Stimulated activated CD4-positive, alpha-beta T cell treated with anti-CD3 and anti-CD28 coated beads, Interleukin-4, amount 100 ng/mL, for 4 hours (primary cell): ENCODE measurements around the gene GRHPR.
"Not testable (repeated sequence)": the region's sequence is repeated elsewhere in the genome, so short reads cannot be mapped to it uniquely, and the experiment has no call there.

Experiments used
- DNase-seq, 2 experiments: peaks; one replicate each; pipeline ENCODE4 v3.0.0-alpha.2; 2020

GRHPR gene

DNA sequence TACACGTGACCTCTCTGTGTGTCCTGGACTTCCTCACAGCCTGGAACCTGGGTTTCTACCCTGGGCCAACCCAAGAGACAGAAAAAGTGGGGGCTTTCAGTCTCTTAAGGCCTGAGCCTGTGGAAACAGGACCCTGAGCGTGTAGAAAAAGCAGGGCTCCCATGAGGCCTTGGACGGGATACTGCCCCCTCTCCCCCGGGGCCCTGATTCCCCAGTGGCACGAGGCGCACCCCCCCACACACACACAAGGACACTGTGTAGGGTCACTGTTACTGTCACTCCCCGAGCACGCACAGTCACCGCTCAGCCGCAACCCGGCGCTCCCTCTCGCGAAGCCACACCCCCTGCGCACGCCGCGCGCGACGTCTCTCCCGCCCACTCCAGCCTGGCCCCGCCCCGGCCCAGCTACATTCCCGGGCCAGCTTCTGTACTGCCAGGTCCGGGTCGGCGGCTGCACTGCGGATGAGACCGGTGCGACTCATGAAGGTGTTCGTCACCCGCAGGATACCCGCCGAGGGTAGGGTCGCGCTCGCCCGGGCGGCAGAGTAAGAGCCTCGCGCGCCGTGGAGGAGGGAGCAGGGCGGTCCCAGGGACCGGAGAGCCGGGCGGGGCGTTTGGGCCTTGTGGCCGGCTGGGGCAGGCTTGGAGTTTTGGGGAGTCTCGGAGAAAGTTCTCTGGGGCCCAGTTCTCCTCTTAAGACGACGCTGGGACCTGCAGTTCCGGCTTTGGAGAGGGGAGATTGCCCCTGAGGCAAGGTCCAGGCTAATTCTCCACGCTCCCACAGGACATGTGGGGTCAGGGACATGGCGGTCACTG is at the start of gene GRHPR:
TSS of gene GRHPR (plus strand) at position 408 of the 816 bp plus-strand sequence. CDS start at position 463, 55 bp downstream.
- DNase-seq = peak; percentile 88 to 91

DNA sequence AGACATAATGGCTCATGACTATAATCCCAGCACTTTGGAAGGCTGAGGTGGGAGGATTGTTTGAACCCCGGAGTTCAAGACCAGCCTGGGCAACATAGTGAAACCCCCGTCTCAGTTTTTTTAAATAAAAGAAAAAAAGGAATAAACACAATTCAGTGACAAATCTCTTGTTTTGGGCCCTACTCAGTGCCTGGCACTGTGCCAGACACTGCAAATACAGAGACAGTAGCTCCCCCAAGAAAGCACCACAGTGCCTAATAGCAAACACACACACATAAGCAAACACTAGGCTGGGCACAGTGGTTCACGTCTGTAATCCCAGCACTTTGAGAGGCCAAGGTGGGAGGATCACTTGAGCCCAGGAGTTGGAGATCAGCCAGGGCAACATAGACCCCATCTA is 49.7 kb upstream of the GRHPR start:
- no peak for DNase-seq

DNA sequence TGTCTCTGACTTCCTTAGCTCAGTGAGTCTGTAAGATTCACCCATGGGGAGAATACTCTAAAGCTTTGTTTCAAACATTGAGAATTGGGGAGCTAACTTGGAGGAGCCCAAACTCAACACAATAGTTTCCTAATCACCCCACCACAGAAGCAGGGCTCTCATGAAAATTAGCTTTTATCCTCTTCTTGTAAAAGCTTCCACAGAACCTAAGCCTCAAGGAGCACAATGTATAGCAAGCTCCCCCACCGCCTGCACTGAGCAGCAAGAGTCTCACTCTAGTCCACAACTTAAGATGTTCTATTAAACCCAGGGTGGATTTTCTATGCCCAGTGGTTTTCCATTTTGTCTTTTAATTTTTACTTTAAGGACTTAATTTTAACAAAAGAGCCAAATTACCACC is 48.9 kb upstream of the GRHPR start:
- DNase-seq = no peak

DNA sequence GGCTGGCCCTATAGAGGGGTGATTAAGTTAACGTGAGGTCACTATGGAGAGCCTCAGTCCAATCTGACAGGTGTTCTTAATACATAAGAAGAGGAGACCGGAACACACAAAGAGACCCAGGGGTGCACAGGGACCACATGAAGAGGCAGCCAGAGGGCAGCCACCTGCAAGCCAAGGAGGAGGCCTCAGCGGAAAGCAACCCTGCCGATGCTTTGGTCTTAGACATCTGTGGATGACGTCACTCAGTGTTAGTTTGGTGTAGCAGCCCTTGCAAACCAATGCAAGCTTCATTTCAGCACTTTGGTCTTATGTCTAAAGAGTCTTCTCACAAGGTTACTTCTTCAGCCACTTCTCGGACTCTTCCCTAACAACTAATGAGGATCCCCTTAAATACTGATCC is 47.6 kb upstream of the GRHPR start:
- DNase-seq = no peak

DNA sequence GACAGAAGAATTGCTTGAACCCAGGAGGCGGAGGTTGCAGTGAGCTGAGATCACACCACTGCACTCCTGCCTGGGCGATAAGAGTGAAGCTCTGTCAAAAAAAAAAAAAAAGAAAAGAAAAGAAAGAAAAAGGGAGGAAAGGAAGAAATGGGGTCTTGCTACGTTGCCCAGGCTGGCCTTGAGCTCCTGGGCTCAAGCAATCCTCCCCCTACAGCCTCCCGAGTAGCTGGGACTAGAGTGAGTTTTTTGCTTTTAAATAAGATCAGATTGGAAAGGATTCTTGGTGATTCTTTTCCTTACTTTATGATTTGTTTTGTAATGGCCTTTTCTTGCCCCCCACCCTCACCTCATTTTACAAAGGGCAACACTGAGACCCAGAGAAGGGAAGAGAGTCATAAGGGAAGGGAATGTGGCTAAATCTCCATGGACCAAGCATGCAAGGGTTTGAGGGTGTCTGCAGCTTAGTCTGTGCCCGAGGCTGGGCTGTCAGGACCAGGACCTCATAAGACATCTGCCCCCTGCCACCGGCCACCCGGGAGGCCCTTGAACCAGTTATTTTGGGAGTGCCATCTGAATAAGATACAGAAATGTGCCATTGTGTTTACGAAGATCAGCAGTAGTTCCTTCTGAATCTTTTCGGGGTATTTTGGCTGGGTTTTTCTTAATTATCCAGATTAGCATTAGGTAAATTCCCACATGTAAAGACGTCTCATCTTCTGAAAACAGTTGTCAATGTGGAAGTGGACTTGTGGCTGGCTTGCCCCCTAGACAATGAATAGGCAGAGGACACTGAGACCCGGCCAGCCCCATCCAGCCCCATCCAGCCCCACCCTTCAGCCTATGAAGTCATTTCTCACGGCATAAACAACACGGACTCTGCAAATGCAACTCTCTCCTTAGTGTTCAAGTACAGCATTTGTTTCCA is 44.5 kb upstream of the GRHPR start:
- DNase-seq = no peak

DNA sequence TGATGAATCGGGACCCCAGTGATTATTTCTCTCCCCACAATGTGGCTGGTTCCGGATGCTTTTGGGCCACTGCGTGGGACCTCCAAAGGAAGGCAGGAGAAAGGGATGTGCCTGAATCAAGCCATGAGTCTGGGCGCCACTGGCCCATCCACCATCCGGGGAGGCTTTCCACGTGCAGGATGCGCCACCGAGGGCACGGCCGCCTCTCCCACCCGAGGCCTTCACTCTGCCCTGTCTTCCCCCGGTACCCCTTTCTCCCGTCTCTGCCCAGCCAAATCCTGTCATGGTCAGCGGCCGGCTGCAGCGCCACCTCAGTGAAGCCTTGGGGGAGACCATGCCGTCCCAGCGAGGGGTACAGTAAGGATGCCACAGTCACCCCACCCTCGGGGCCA is 43.9 kb upstream of the GRHPR start:
- no peak for DNase-seq

DNA sequence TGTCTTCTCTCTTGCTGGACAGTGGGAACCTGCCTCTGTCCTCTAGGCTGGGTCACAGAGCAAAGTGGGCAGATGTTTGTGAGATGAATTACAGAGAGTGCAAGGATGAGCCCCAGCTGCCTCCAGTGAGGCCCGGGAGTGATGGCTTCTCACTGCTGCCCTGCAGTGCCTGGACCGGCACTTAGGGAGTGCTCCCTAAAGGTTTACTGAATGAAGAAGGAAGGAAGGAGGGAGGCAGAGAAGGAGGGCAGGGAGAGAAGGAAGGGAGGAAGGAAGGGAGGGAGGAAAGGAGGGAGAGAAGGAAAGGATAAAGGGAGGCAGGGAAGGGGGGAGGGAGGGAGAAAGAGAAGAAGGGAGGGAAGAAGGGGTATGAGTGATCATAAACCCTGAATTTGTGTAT is 42.7 kb upstream of the GRHPR start:
- no peak for DNase-seq

DNA sequence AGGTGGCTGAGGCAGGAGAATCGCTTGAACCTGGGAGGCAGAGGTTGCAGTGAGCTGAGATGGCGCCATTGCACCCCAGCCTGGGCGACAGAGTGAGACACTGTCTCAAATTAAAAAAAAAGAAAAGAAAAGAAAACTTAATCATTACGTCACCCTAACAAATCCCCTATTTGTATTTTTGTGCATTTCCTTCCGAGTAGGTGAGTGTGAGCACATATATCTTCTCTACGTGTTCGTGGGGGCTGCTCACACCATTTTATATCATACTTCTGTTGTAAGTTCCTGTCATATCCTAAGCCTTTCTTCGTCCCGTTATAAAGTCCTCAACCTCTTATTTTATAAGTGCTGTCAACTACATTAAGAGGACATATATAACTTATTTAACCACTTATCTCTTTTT is 41.9 kb upstream of the GRHPR start:
- DNase-seq = no peak

DNA sequence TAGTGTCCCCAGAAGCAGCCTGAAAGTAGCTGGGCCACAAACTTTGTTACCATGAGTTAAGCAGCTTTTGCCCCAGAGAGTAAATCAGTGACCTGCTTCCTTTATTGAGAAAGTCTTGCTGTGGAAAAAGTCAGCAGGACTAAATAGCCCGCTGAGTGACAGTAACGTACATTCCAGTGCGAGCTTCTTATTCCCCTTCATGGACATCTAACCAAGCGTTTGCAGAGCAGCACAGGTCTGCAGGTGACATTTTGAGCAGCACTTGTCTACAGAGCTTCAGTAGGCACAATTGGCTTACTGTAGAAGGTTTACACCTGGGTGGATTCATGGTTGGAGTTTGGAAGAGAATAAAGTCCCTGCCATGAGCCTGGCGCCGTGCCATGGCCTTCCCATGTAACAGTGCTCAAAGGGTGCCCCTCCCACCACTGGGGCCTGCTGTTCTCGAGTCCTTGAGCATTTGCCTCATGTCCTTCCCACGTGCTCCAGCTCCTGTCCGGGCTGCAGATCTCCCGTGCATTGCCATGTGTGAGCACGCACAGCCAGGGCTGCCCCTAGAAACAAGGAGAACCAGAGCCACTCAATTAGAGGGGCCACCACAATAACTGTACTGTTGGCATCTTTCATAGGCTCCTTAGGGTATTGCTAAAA is 41.3 kb upstream of the GRHPR start:
- DNase-seq = no peak

DNA sequence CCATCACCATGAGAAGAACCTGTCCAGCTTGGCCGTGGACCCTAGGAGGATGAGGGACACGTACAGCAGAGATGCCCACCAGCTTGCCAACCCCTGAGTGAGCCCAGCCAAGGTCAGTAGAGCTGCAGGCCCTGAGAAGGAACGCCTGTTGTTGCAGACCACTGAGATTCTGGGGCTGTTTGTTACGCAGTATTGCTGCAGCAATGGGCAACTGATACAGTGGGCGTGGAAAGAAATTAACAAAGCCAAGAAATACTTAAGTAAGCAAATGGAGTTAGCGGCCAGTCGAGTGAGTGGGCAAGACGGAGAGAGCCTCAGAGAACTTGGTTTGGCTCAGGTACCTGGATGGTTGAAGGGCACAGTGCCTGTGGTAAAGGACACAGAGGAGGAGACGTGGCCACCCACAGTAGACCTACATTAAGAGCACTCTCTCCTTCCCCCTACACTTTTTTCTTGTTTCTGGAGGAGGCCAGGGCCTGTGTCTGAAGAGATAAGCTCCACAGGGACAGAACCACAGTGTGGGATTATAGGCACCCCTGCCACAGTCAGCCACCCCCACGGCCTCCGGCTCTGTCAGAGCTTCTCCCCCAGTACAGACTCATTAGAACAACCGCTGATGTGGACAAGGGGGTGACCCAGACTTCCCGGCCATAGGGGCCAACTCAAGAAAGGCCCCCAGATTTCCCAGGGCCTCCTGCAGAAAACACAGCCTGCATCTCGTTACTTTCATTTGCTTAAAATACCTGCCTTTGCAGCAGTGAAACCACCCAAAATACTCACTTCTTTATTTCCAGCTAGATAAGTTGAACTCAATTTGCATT is 40.1 kb upstream of the GRHPR start:
- no peak for DNase-seq

DNA sequence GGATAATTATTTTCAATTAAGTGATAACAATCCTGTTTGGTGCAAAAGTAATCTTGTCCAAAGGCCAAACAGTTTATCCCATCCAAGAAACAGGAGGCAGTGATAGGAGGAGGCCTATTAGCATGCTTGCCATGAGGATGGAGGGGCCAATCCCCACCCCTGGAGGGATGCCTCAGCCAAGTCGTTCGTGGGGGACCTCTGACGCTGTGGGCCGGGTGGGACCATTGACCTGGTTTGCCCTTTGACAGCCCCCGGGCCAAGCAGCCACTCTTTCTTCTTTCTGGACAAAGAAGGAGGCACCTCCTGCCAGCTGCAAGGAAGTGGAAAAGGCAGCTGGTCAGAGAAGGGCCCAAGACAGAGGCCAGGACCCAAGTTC is 39.5 kb upstream of the GRHPR start:
- DNase-seq = no peak

DNA sequence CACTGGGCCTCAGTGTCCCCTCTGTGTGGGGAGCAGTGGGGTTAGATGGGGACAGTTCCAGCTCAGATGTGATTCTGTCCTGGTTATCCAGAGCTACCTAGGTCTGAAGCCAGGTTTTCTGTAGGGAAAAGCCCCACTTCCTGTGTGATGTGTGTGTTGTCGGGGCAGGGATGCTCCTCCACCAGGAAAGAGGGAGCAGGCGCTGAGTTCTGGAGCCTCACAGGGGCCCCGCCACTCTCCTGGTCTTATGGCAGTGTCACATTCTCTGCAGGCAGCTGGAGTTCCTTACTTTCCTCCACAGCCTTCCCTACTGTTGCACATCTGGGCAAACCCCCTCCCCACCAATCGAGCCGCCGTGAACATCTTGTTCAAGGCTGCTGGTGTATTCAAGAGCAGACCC is 39.1 kb upstream of the GRHPR start:
- DNase-seq = no peak

DNA sequence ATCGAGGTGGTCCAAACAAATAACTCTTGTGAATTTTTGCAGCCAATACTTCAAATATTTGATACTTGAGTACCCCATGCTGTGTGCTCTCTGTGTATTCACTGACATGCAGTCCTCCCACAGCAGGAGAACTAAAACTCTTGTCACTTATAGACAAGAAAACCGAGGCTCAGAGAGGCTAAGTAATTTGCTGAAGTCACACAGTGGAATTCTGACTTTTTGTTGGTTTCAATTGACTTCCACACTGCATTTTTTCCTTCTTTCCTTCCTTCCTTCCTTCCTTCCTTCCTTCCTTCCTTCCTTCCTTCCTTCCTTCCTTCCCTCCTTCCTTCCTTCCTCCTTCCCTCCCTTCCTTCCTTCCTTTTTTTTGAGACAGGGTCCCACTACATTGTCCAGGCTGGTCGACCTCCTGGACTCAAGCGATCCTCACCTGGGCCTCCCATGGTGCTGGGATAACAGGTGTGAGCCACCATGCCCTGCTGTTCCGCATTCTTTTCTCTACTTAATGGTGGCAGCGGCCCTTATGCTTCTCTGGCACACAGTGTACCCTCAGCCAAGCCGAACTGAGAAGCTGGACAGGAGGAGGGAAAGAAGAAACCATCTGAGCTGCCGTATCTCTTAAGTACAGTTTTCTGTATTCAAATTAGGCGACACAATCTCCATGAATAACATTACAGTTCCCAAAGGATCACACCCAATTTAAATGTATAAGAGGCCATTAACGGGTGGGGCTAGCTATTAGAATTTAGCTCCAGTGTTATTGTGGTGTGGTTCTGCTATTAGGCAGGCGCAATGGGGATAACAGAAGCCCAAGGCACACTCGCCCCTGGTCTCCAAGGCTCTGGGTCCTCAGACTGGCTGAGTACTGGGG is 38.4 kb upstream of the GRHPR start:
- no peak for DNase-seq

DNA sequence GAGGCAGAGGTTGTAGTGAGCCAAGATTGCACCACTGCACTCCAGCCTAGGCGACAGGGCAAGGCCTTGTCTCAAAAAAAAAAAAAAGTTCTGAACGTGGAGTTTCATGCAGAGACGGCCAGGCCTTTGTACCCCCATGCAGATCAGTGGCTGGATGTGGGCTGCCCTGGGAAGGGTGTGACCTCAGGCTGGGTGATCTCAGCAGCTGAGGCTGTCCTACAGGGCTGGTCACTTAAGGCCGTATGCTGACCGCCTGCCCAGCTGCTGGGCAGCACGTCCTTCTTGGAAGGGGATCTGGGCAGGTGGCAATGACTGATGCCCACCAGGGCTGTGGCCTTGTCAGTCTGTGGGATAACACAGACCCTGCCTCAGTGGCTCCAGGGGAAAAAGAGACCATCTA is 37.2 kb upstream of the GRHPR start:
- DNase-seq = no peak

DNA sequence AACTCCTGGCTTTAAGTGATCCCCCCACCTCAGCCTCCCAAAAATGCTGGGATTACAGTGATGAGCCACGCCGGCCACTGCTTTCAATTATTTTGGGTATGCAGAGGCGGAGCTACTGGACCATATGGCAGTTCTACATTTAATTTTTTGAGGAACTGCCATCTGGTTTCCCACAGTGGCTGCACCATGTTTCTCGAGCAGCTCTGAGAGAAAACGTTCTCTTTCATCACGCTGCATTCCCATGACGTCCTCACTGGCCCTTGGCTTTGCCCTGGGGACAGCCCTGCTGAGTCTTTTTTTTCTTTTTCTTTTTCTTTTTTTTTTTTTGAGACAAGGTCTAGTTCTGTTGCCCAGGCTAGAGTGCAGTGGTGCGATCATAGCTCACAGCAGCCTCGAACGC is 35.5 kb upstream of the GRHPR start:
- DNase-seq = no peak

DNA sequence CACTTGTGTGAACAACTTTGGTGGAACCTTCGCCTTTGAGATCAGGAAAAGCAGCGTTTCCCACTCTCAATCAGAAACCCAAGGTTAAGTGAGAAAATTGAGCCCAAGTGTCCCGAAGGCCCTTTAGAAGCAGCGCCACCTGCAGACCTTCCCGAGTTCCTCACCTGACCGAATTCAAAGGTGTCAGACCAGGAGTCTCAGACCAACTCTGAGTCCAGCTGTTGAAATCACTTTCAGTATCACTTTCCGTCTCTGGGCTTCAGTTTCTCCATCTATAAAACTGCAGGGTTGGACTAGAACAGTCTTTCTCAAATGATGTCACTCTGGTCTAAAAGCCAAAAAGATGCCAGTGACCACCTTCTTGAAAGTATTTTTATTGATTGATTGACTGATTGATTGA is 31.7 kb upstream of the GRHPR start:
- no peak for DNase-seq

DNA sequence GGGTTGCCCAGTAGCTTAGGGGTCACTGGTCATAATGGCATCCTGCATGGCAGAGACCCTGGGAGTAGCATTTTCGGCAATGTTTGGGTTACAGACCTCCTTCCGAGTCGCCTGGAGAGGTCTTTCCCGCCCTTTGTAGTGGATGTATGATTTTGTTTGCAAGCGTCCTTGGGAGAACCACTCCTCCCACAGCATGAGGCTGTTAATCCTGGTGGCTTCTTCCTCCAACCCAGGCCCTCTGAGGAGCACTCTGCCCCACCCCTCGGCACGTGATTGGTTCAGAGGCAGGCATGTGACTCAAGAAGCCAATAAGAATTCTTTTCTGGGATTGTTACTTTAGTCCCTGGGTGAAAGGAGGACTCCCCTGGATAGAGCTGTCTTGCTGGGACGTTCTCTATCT is 30.2 kb upstream of the GRHPR start:
- DNase-seq = no peak

DNA sequence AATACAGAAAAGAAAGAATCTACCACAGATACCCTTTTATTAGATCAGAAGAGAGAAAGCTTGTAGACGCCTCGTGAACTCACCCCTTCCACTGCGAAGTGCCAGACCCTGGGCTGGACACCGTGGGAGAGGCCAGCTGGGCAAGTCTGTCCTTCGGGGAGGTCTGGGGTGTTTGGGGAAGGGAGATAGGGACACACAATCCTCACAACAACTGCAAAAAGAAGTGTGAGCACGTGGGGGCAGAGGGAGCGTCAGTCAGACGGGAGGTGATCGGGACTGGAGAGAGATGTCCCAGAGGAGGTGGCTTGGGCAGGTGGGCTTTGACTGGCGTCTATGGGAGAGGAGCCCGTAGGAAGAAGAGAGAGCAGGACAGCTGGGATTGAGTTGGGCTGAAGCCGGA is 27.3 kb upstream of the GRHPR start:
- DNase-seq = no peak

DNA sequence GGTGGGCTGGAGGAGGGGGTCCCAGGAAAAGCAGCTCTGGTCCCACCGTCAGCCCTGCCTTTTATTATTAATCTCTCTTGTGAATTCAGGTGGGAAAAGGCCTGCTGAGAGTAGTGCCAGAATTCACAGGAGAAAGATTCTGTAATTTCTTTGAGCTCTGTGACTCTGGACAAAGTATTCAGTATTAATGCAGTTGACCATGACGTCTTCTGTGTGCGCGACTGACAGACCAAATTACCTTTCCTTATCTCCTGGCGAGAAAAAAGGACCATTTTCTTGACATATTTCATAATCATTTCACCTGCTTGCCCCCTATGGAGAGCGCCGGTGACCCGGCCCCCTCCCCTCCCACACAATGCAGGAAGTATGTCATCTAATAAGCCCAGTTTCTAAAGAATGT is 26.8 kb upstream of the GRHPR start:
- DNase-seq = no peak

DNA sequence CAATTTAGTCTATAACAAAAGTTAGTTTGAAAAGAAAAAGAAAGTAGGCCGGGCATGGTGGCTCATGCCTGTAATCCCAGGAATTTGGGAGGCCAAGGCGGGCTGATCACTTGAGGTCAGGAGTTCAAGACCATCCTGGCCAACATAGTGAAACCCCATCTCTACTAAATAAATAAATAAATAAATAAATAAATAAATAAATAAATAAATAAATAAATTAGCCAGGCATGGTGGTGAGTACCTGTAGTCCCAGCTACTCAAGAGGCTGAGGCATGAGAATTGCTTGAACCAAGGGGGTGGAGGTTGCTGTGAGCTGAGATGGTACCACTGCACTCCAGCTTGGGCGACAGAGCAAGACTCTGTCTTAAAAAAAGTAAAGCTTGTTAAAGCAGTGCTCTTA is 24.5 kb upstream of the GRHPR start:
- DNase-seq = not testable (repeated sequence)

DNA sequence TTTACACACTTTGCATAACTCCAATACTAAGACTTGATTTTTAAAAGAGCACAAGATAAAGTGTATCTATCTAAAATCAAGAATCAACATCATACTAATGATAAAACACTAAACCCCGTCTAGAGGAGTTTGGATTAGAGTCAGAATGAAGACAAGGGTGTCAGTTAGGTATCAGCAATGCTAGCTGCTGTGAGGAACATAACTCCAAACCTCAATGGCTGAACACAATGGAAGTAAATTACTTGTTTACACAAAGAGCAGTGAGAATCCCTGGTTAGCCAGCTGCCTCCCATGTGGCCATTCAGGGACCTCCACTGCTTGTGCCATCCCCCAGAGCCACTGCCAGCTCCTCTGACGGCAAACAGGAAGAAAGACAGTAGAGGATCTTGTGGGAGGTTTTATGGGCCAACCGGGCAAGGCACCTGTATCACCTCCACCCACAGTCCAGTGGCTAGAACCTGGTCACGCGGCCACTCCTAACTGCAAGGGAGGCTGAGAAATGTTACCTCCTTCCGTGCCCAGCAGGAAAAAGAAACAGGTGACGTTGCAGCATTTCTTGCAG is 24.0 kb upstream of the GRHPR start:
- no peak for DNase-seq
